ENCODE measurements around the gene MAP3K10. TPM values are rescaled to one million over a fixed set of nuclear protein-coding genes. Genes with fewer than 3 reads are reported as not detected.

MAP3K10 gene
- total and polyA plus RNA-seq, 2 of the 13 experiments (the other 11 are each of a cell fraction or from before 2014, with no cell fraction given): 3.4 to 5.0 TPM

DNA sequence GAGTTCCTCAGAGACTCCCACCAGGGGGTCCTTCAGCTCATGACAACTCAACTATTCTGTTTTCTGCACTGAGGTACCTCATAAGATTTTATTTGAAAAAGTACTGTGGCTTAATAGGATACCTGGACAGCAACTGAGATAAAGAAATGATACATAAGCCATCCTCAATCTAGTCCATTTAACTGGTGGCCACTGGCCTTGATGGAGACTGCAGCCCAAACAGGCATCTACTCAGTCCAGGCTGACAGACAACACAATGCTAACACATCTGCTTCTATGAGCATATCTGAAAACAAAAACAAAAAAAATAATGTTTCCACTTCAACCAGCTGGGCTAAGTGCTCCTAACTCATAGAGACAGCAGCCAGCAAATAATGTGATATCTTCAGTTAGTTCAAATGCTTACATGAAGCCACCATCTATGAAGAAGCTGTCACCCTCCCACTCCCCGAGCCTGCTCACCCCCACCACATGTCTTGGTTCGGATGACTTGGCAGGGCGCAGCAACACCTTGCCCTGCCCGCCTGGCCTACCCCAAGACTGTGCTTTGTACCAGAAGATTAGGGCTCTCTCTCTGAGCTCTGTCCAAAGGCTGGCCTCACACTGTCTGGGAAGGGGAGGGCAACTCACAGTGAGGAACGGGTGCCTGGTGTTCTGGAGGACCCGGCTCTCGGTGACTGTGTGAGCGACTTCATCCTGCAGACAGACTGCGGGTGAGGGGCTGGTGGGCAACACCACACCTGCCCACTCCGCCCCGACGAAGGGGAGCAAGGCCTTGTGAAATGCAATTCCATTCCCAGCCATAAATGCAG lies 48.4 kb downstream of the MAP3K10 start (continued):
- TF ChIP-seq, protein P1, sequence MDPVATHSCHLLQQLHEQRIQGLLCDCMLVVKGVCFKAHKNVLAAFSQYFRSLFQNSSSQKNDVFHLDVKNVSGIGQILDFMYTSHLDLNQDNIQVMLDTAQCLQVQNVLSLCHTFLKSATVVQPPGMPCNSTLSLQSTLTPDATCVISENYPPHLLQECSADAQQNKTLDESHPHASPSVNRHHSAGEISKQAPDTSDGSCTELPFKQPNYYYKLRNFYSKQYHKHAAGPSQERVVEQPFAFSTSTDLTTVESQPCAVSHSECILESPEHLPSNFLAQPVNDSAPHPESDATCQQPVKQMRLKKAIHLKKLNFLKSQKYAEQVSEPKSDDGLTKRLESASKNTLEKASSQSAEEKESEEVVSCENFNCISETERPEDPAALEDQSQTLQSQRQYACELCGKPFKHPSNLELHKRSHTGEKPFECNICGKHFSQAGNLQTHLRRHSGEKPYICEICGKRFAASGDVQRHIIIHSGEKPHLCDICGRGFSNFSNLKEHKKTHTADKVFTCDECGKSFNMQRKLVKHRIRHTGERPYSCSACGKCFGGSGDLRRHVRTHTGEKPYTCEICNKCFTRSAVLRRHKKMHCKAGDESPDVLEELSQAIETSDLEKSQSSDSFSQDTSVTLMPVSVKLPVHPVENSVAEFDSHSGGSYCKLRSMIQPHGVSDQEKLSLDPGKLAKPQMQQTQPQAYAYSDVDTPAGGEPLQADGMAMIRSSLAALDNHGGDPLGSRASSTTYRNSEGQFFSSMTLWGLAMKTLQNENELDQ (CRISPR knock-in tag; IDR thresholded peaks at IDR 0.05; ENCODE audit: borderline replicate concordance): no peak
- no peak for TF ChIP-seq CENPX (CRISPR knock-in tag; IDR thresholded peaks at IDR 0.05)
- no peak for TF ChIP-seq ATF7-NPFF (CRISPR knock-in tag; IDR thresholded peaks at IDR 0.05; ENCODE audit: low read depth)
- TF ChIP-seq KDM3A (CRISPR knock-in tag; IDR thresholded peaks at IDR 0.05; ENCODE audit: low read depth): no peak
- no peak for TF ChIP-seq NAIF1 (CRISPR knock-in tag; IDR thresholded peaks at IDR 0.05; ENCODE audit: borderline replicate concordance)
- no peak for TF ChIP-seq TBX3 (IDR thresholded peaks at IDR 0.05; ENCODE audit: borderline replicate concordance)
- no peak for TF ChIP-seq AKAP8 (CRISPR knock-in tag; IDR thresholded peaks at IDR 0.05)

- H3K9ac ChIP-seq (ENCODE audit: insufficient read depth, low read depth, low read length): no peak overlapping the region
- in situ Hi-C loops (cut with HindIII; ENCODE audit: extremely low pct_ligation_motif_present, low pct_unique_long_range_greater_than_20kb) (no loop called here), intact Hi-C loops (cut with micrococcal nuclease; ENCODE audit: unreplicated experiment) (no loop called here)
- no peaks in the 10 kb centered on the region for H3K27me3 ChIP-seq (ENCODE audit: control insufficient read depth in 1 of 2, insufficient read depth in 2 of 2, low read length in 2 of 2)
- no peak overlapping the region for H3K27ac ChIP-seq (ENCODE audit: extremely low read length, insufficient read depth, low read length)
- BruUV-seq (replicated peaks): no TSS peak
- POLR2A ChIA-PET: no interaction called here
- no peak overlapping the region for H2AFZ ChIP-seq (ENCODE audit: low read length)
- CTCF ChIA-PET (ENCODE audit: low intra/inter-chr PET ratio, low total read pairs): no interaction called here
- no peaks in the 10 kb centered on the region for H3K4me1 ChIP-seq (ENCODE audit: insufficient read depth, low read length)
- peaks cover 32 to 76% of the 10 kb centered on the region in 2 experiments for H3K36me3 ChIP-seq (replicated peaks in 1 of 2; ENCODE audit: control insufficient read depth in 1 of 2, insufficient read depth in 2 of 2, low read length in 2 of 2)
- WGBS (ENCODE audit: low lambda C conversion rate): 90% methylated on average over 4 of the region's 6 CpGs
- H4K20me1 ChIP-seq (ENCODE audit: insufficient read depth, low read length): no peaks in the 10 kb centered on the region
- ATAC-seq: no peak
- no peak overlapping the region for H3K4me3 ChIP-seq (replicated peaks in 1 of 3; ENCODE audit: insufficient read depth in 1 of 3, low read depth in 2 of 3, low read length in 3 of 3)
- peaks cover 8% of the 10 kb centered on the region for H3K79me2 ChIP-seq (ENCODE audit: insufficient read depth, low read length)
- FAIRE-seq: no peak
- DNase-seq (ENCODE audit: low spot score): no peak
- no peak overlapping the region for H3K4me2 ChIP-seq (ENCODE audit: low read depth, low read length)
- H3K9me3 ChIP-seq (ENCODE audit: low read length): no peaks in the 10 kb centered on the region
- TF ChIP-seq TMF1 (CRISPR knock-in tag; IDR thresholded peaks at IDR 0.05; ENCODE audit: low read depth) (no peak), MBD4 (IDR thresholded peaks at IDR 0.05; ENCODE audit: borderline replicate concordance, low read length) (no peak), ZNF776 (CRISPR knock-in tag; IDR thresholded peaks at IDR 0.05) (no peak)
- TF ChIP-seq, protein P2, sequence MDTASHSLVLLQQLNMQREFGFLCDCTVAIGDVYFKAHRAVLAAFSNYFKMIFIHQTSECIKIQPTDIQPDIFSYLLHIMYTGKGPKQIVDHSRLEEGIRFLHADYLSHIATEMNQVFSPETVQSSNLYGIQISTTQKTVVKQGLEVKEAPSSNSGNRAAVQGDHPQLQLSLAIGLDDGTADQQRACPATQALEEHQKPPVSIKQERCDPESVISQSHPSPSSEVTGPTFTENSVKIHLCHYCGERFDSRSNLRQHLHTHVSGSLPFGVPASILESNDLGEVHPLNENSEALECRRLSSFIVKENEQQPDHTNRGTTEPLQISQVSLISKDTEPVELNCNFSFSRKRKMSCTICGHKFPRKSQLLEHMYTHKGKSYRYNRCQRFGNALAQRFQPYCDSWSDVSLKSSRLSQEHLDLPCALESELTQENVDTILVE (CRISPR knock-in tag; IDR thresholded peaks at IDR 0.05): no peak
These were observed 49.1 kb downstream of the MAP3K10 start for GRCh38 chr19:40240332-40240731.

All from HepG2 (cell line).